Stimulated activated CD8-positive, alpha-beta memory T cell treated with anti-CD3 and anti-CD28 coated beads, Interleukin-12 subunit alpha, Interleukin-12 subunit beta, amount 100 ng/mL, for 1 hour (primary cell): ENCODE measurements around the gene ANO6.

ENCODE experiments used
- DNase-seq: peaks from one replicate; pipeline ENCODE4 v3.0.0-alpha.2; 2020; ENCODE audit warnings: low read depth

ANO6 gene

GRCh38 chr12:45458238-45458637 lies 242.3 kb downstream of the ANO6 start:
- no peak for DNase-seq

- DNase-seq = no peak
Measured at GRCh38 chr12:45458854-45459807, 243.2 kb downstream of the ANO6 start.

DNA sequence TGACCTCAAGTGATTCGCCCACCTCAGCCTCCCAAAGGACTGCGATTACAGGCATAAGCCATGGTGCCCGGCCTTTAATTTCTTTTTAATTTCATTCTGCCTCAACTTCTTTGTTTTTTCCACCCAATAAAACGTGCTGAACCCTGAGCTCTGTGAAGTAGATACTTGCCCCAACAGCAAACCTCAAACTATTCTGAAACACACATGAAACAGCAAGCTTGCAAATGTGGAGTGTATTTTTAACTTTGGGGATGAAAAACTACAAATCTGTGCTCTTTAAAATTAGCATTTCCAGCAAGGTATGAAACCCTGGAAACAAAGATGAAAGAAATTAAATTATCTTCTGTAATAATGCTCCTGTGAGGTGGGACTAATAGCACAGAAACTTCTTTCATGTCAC lies 246.6 kb downstream of the ANO6 start:
- DNase-seq = no peak

GRCh38 chr12:45464699-45465098 lies 248.8 kb downstream of the ANO6 start:
- DNase-seq = no peak

GRCh38 chr12:45468751-45469615 lies 253.1 kb downstream of the ANO6 start:
- no peak for DNase-seq

DNA sequence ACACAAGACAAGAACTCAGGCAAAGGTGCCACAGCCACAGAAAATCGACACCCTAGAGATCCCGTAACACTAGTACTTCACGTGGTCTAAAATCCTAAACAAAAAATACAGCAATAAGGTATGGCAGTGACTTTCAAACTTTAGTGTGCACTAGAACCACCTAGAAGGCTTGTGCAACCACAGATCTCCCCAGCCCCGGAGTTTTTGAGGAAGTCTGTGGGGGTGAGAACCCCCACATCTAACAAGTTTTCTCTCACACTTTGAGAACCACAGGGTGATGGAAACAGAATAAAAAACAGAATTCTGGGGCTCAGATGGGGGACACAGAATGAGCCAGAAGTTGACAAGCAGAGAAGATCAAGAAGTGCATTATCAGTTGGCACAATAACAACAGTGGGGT lies 254.0 kb downstream of the ANO6 start:
- no peak for DNase-seq

DNA sequence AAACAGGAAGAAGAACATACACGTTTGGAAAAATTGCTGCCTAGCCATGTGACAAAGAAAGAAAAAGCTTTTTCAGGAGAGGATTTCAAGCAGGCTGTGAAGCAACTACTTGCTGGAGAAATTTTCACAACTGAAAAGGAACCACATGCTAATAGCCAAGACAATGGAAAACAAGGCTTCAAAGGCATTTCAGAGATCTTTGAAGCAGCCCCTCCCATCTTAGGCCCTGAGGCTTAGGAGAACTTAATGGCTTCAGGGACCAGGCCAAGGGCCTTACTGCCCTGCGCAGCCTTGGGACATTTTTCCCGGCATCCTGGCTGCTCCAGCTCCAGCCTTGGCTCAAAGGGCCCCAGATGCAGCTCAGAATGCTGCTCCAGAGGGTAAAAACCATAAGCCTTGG lies 257.7 kb downstream of the ANO6 start:
- no peak for DNase-seq

- DNase-seq = no peak
Measured at GRCh38 chr12:45475594-45475993, 259.7 kb downstream of the ANO6 start.

DNA sequence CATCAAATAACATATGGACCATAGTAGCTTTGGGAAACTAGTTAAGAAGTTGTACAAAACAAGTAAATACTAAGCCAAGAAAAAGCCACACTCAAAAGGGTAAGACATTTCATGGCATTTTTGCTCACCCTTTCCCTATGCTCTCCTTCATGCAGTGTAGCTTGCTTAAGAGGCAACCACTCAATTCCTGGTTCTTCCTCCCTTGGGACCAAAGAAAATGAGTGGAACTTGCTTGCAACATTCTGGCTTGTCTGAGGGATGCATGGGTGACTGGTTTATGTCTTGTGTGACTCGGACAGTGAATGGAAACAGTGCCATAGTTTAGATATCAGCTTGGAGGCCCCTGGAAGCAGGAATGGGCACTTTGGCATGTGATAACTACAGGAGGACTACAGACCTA lies 261.6 kb downstream of the ANO6 start:
- DNase-seq = no peak

GRCh38 chr12:45478931-45479330 lies 263.0 kb downstream of the ANO6 start:
- no peak for DNase-seq

DNA sequence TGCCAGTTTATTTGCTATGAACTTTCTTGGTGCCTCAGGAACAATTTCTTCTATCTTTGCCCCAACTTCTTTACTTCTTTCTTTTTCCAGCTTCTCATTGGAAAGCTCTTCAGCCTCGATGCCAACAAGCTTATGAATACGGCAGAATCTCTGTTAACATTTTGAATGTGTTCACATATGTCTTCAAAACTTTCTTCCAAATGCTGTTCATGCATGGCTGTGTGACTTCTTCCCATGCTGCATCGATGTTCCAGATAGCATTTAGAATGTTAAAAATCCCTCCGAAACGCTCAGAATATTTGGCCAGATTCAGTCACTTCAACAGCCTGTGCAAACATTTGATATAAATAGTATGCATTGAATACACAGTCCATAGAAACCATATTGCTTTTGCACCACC lies 265.9 kb downstream of the ANO6 start:
- DNase-seq = no peak

DNA sequence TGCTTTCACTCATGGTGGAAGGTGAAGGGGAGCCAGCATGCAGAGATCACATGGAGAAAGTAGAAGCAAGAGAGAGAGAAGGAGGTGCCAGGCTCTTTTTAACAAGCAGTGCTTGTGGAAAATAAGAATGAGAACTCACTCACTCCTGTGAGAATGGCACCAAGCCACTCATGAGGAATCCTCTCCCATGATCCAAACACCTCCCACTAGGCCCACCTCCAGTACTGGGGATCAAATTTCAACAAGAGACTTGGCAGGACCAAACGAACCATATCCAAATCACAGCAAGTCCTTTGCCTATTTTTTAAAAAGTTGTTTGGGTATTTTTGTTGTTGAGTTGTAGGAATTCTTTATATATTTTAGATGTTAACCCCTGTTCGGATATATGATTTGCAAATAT lies 267.7 kb downstream of the ANO6 start:
- DNase-seq = no peak
